H1 (cell line): ENCODE measurements around the gene NMUR1. TPM values are rescaled to one million over a fixed set of nuclear protein-coding genes. Genes with fewer than 3 reads are reported as not detected.

Source experiments
- CTCF ChIA-PET: fragments of 300-600 bp; sonication (Branson Sonifier 250); formaldehyde crosslinking; loops from one replicate; lab custom pipeline; 2021; ENCODE audit not compliant: partially characterized antibody; lab: Charles Lee
- POLR2A ChIA-PET: fragments of 300-600 bp; sonication (Branson Sonifier 250); formaldehyde crosslinking; loops from one replicate; lab custom pipeline; 2021; ENCODE audit warnings: inconsistent platforms; ENCODE audit not compliant: partially characterized antibody; lab: Charles Lee
- DNase-seq, 2 experiments: peaks; one replicate each; pipeline versions ENCODE4 v3.0.0 to v3.0.0-alpha.2; 2010 to 2022; ENCODE audit warnings: low spot score in 2 of 2, low read depth in 1 of 2, mixed read lengths in 1 of 2
- FAIRE-seq: peaks from 2 replicates; lab custom pipeline; 2011; peaks lifted over from hg19 to GRCh38; lab: Jason Lieb, UNC
- H2AFZ ChIP-seq: 2 replicates; pipeline ENCODE4 v1.8.1; 2012; ENCODE audit warnings: low read length, inconsistent platforms
- H2AK5ac ChIP-seq: 2 replicates; pipeline ENCODE4 v1.6.1; 2013; ENCODE audit warnings: low read depth, low read length
- H2BK120ac ChIP-seq: replicated peaks from 2 replicates; pipeline ENCODE3; 2013; ENCODE audit warnings: low read depth, low read length, inconsistent platforms
- H2BK12ac ChIP-seq: 2 replicates; pipeline ENCODE4 v1.6.1; 2013; ENCODE audit warnings: low read depth, low read length
- H2BK15ac ChIP-seq: 2 replicates; pipeline ENCODE4 v1.6.1; 2013; ENCODE audit warnings: low read length
- H2BK20ac ChIP-seq: 2 replicates; pipeline ENCODE4 v1.6.1; 2013; ENCODE audit warnings: low read length
- H2BK5ac ChIP-seq: 2 replicates; pipeline ENCODE4 v1.6.1; 2013; ENCODE audit warnings: low read depth, low read length
- H3K14ac ChIP-seq: 2 replicates; pipeline ENCODE4 v1.6.1; 2013; ENCODE audit warnings: inconsistent platforms; ENCODE audit not compliant: insufficient read length
- H3K18ac ChIP-seq: 2 replicates; pipeline ENCODE4 v1.6.1; 2013; ENCODE audit warnings: low read length; ENCODE audit errors: extremely low read depth
- H3K23ac ChIP-seq: 2 replicates; pipeline ENCODE4 v1.6.1; 2013; ENCODE audit warnings: inconsistent platforms; ENCODE audit not compliant: insufficient read length
- H3K23me2 ChIP-seq: 2 replicates; pipeline ENCODE4 v1.6.1; 2013; ENCODE audit warnings: low read depth, low read length
- H3K27ac ChIP-seq: 2 replicates; pipeline ENCODE4 v1.6.1; 2011; ENCODE audit warnings: low read depth, low read length, inconsistent platforms
- H3K27me3 ChIP-seq, 4 experiments: replicated peaks in 1 of 4; 1 replicate in 1 of 4; 2 replicates in 3 of 4; pipeline versions ENCODE4 v1.6.1 to v1.8.1; 2011 to 2013; ENCODE audit warnings: low read length in 3 of 4, mild to moderate bottlenecking in 3 of 4, inconsistent platforms in 2 of 4, mixed read lengths in 2 of 4, moderate library complexity in 1 of 4; ENCODE audit not compliant: control insufficient read depth in 3 of 4, insufficient read depth in 3 of 4; ENCODE audit errors: extremely low read depth in 1 of 4
- H3K36me3 ChIP-seq, 4 experiments: 2 replicates each; pipeline versions ENCODE4 v1.6.1 to v1.8.1; 2011 to 2013; ENCODE audit warnings: mild to moderate bottlenecking in 4 of 4, low read length in 3 of 4, moderate library complexity in 2 of 4, control low read depth in 1 of 4, inconsistent platforms in 1 of 4; ENCODE audit not compliant: insufficient read depth in 4 of 4, control insufficient read depth in 2 of 4
- H3K4ac ChIP-seq: replicated peaks from 2 replicates; pipeline ENCODE3; 2013; ENCODE audit warnings: low read length, low read depth, mixed read lengths, inconsistent platforms; ENCODE audit not compliant: insufficient read length
- H3K4me1 ChIP-seq, 4 experiments: replicated peaks in 1 of 4; 1 replicate in 1 of 4; 2 replicates in 3 of 4; pipeline versions ENCODE4 v1.6.1 to v1.8.1; 2011 to 2013; ENCODE audit warnings: low read length in 3 of 4, inconsistent platforms in 2 of 4, mixed read lengths in 1 of 4; ENCODE audit not compliant: insufficient read depth in 4 of 4, control insufficient read depth in 3 of 4
- H3K4me2 ChIP-seq, 2 experiments: 2 replicates each; pipeline versions ENCODE4 v1.6.1 to v1.8.1; 2011 to 2013; ENCODE audit warnings: low read depth in 2 of 2, low read length in 2 of 2, control low read depth in 1 of 2, inconsistent platforms in 1 of 2, mild to moderate bottlenecking in 1 of 2; ENCODE audit not compliant: insufficient read depth in 1 of 2
- H3K4me3 ChIP-seq, 4 experiments: fragments of 200-600, 300-600 bp in 1 of 4; sonication (generic), shearing (Covaris generic), sonication (Bioruptor Twin) in 1 of 4; 2 replicates each; pipeline versions ENCODE4 v1.5.1 to v1.8.1; 2011 to 2016; ENCODE audit warnings: low read length in 4 of 4, low read depth in 3 of 4, control low read depth in 2 of 4, inconsistent platforms in 2 of 4, mild to moderate bottlenecking in 2 of 4, mixed read lengths in 1 of 4, moderate library complexity in 1 of 4; ENCODE audit not compliant: insufficient read depth in 2 of 4; ENCODE audit errors: extremely low read depth in 1 of 4
- H3K56ac ChIP-seq: replicated peaks from 2 replicates; pipeline ENCODE3; 2013; ENCODE audit warnings: low read depth, mild to moderate bottlenecking, mixed read lengths, low read length, inconsistent platforms; ENCODE audit not compliant: insufficient read length
- H3K79me1 ChIP-seq: 2 replicates; pipeline ENCODE4 v1.6.1; 2013; ENCODE audit warnings: low read depth, low read length, control low read depth
- H3K79me2 ChIP-seq, 2 experiments: 2 replicates each; pipeline versions ENCODE4 v1.6.1 to v1.8.1; 2012 to 2013; ENCODE audit warnings: low read length in 2 of 2, mild to moderate bottlenecking in 2 of 2, inconsistent platforms in 1 of 2; ENCODE audit not compliant: insufficient read depth in 2 of 2, control insufficient read depth in 1 of 2
- H3K9ac ChIP-seq, 4 experiments: replicated peaks in 1 of 4; 1 replicate in 1 of 4; 2 replicates in 3 of 4; pipeline versions ENCODE4 v1.6.1 to v1.8.1; 2011 to 2013; ENCODE audit warnings: low read depth in 3 of 4, low read length in 3 of 4, control low read depth in 2 of 4, mild to moderate bottlenecking in 2 of 4, moderate library complexity in 2 of 4, inconsistent platforms in 1 of 4; ENCODE audit errors: extremely low read depth in 1 of 4
- H3K9me3 ChIP-seq, 2 experiments: 2 replicates each; pipeline versions ENCODE4 v1.6.1 to v1.8.1; 2012 to 2013; ENCODE audit warnings: mild to moderate bottlenecking in 2 of 2, moderate library complexity in 2 of 2, control low read depth in 1 of 2, inconsistent platforms in 1 of 2, low read depth in 1 of 2, low read length in 1 of 2, mixed read lengths in 1 of 2; ENCODE audit not compliant: insufficient read depth in 2 of 2
- H4K20me1 ChIP-seq, 2 experiments: replicated peaks in 1 of 2; 2 replicates each; pipeline versions ENCODE3 to v1.8.1; 2011 to 2013; ENCODE audit warnings: inconsistent platforms in 2 of 2, low read length in 2 of 2, mild to moderate bottlenecking in 1 of 2; ENCODE audit not compliant: insufficient read depth in 2 of 2, control insufficient read depth in 1 of 2
- H4K5ac ChIP-seq: 2 replicates; pipeline ENCODE4 v1.6.1; 2013; ENCODE audit warnings: low read length, low read depth, mixed read lengths, inconsistent platforms; ENCODE audit not compliant: insufficient read length
- H4K8ac ChIP-seq: 2 replicates; pipeline ENCODE4 v1.8.0; 2013; ENCODE audit warnings: mild to moderate bottlenecking, moderate library complexity, low read length, inconsistent platforms; ENCODE audit not compliant: insufficient read depth; ENCODE audit errors: extremely low read depth
- H4K91ac ChIP-seq: replicated peaks from 2 replicates; pipeline ENCODE3; 2013; ENCODE audit warnings: low read length, mixed read lengths, inconsistent platforms; ENCODE audit not compliant: insufficient read length
- WGBS, 2 experiments: shearing (Covaris generic) in 1 of 2; methylation state at CpG; one replicate each; pipeline versions ENCODE4 v1.1.6 to v1.1.7; 2013 to 2015; ENCODE audit warnings: low lambda C conversion rate in 2 of 2, mixed read lengths in 2 of 2, inconsistent platforms in 1 of 2, low coverage in 1 of 2, missing lambda C conversion rate in 1 of 2; ENCODE audit not compliant: insufficient replicate concordance in 2 of 2, insufficient coverage in 1 of 2, insufficient read length in 1 of 2; ENCODE audit errors: extremely low coverage in 1 of 2, missing lambda C conversion rate in 1 of 2; 5-methylcytosine and 5-hydroxymethylcytosine counted together
- polyA plus RNA-seq, 7 experiments: library from polyadenylated mRNA; depleted of rRNA in 3 of 7; stranded (reverse) in 5 of 7; unstranded in 2 of 7; fragments of >200 nt in 5 of 7; fragments of 200-250 nt in 2 of 7; gene quantifications; 1 replicate in 5 of 7; 2 replicates in 1 of 7; 4 replicates in 1 of 7; pipeline versions ENCODE4 v1.2.1 to v1.2.3, GENCODE V29; 2011 to 2013; ENCODE audit warnings: missing spikeins in 2 of 7, mixed read lengths in 2 of 7
- total RNA-seq: library from RNA; stranded (reverse); fragmentation: NEBNext Ultra II Directional; extraction: Animal tissue kit (Norgen Biotek cat#: 25700); gene quantifications from 2 replicates; pipeline ENCODE4 v1.2.1, GENCODE V29; 2021

Gene NMUR1
- total and polyA plus RNA-seq, 2 of the 8 experiments (the other 6 are each of a cell fraction or from before 2014, with no cell fraction given) = 0.56 to 1.5 TPM

GRCh38 chr2:231488331-231488730, 41.9 kb downstream of the NMUR1 start:
- Histone ChIP-seq H3K23ac (no peak overlapping the region), H3K9me3 (peaks cover 0 to 7% of the 10 kb centered on the region in 2 experiments; a peak in 1 of 4 replicates), H2BK5ac (no peak overlapping the region), H3K4me3 (no peak overlapping the region), H3K4me1 (peaks cover 0 to under 1% (median 0%) of the 10 kb centered on the region in 4 experiments; a peak in 1 of 7 replicates), H3K27ac (no peak overlapping the region), H3K14ac (no peak overlapping the region), H3K36me3 (no peaks in the 10 kb centered on the region; a peak in 1 of 8 replicates), H3K4me2 (no peak overlapping the region), H2BK12ac (no peak overlapping the region), H3K79me1 (no peaks in the 10 kb centered on the region), H2BK120ac (no peak overlapping the region), H4K20me1 (no peaks in the 10 kb centered on the region), H3K79me2 (no peaks in the 10 kb centered on the region), H2BK20ac (no peak overlapping the region), H4K8ac (peak overlapping the region; percentile 46; the same call in 1 of the 2 replicates), H4K5ac (no peak overlapping the region), H3K27me3 (no peaks in the 10 kb centered on the region), H3K23me2 (no peaks in the 10 kb centered on the region), H4K91ac (no peak overlapping the region), H2BK15ac (no peak overlapping the region), H3K56ac (no peak overlapping the region), H3K4ac (no peak overlapping the region), H2AK5ac (no peak overlapping the region), H2AFZ (no peak overlapping the region), H3K18ac (no peak overlapping the region), H3K9ac (no peak overlapping the region)
- ChIA-PET POLR2A (interaction anchor here (1.9 to 18.4 kb wide), 3 partner anchors 14 to 34 kb away, joined by 4 to 364 read pairs (median 21); partner anchors contain the start of gene NCL), CTCF (interaction anchor here (0.6 to 6.8 kb wide), 10 partner anchors 9 to 1109 kb away, joined by 3 to 78 read pairs (median 4); no protein-coding TSS in a partner anchor)
- 93% methylated on average over 5 of the region's 5 CpGs; no CpG with 5 or more reads in 1 of the 2 experiments for WGBS, 2 experiments
- no peak for DNase-seq
- no peak for FAIRE-seq
